A673 (cell line): ENCODE results near the gene MMP11. TPM values are rescaled to one million over a fixed set of nuclear protein-coding genes. Genes with fewer than 3 reads are reported as not detected.

Source experiments
- BruUV-seq: library from RNA; stranded (reverse); fragments of 400-500 nt; replicated peaks from 2 replicates; lab custom pipeline; 2021; lab: Mats Ljungman, UMichigan
- CTCF ChIA-PET: fragments of 300-600 bp; sonication (Branson Sonifier 250); formaldehyde crosslinking; loops from one replicate; lab custom pipeline; 2022; ENCODE audit warnings: antibody characterized with exemption; lab: Charles Lee
- POLR2A ChIA-PET: fragments of 300-600 bp; sonication (Branson Sonifier 250); formaldehyde crosslinking; loops from one replicate; lab custom pipeline; 2022; ENCODE audit warnings: antibody characterized with exemption; ENCODE audit not compliant: low non-redundant PET; lab: Charles Lee
- DNase-seq: peaks from one replicate; pipeline ENCODE4 v3.0.0-alpha.2; 2015; ENCODE audit warnings: low spot score
- H3K27ac ChIP-seq: fragments of 200-600 bp; sonication (generic); 2 replicates; pipeline ENCODE4 v1.5.1; 2016; ENCODE audit warnings: mixed run types, low read depth, mild to moderate bottlenecking, mixed read lengths, antibody characterized with exemption, low read length; ENCODE audit not compliant: poor library complexity, severe bottlenecking
- H3K27me3 ChIP-seq: fragments of 200-600 bp; sonication (generic); replicated peaks from 2 replicates; pipeline ENCODE4 v1.6.1; 2017; ENCODE audit warnings: mixed run types, low read depth, mild to moderate bottlenecking, mixed read lengths, antibody characterized with exemption, low read length; ENCODE audit not compliant: insufficient read depth, poor library complexity
- H3K36me3 ChIP-seq: fragments of 200-600 bp; sonication (generic); 2 replicates; pipeline ENCODE4 v1.6.1; 2016; ENCODE audit warnings: mixed run types, mild to moderate bottlenecking, mixed read lengths, antibody characterized with exemption, low read length; ENCODE audit not compliant: insufficient read depth, poor library complexity, severe bottlenecking
- H3K4me1 ChIP-seq: fragments of 200-600 bp; sonication (generic); 2 replicates; pipeline ENCODE4 v1.6.1; 2017; ENCODE audit warnings: mixed run types, mild to moderate bottlenecking, mixed read lengths, antibody characterized with exemption, low read length; ENCODE audit not compliant: insufficient read depth, poor library complexity, severe bottlenecking
- H3K4me3 ChIP-seq: fragments of 200-600 bp; sonication (generic); 2 replicates; pipeline ENCODE4 v1.5.1; 2016; ENCODE audit warnings: low read depth, mixed run types, mild to moderate bottlenecking, mixed read lengths, low read length; ENCODE audit not compliant: poor library complexity, severe bottlenecking
- H3K9me3 ChIP-seq: fragments of 200-600 bp; sonication (generic); 2 replicates; pipeline ENCODE4 v1.6.1; 2016; ENCODE audit warnings: mixed run types, low read depth, mild to moderate bottlenecking, mixed read lengths, antibody characterized with exemption, low read length; ENCODE audit not compliant: poor library complexity, severe bottlenecking
- EZH2 ChIP-seq: fragments of 200-600 bp; sonication (generic); IDR thresholded peaks from 2 replicates; pipeline ENCODE4 v1.6.1; 2017; ENCODE audit warnings: borderline replicate concordance, low read depth, mild to moderate bottlenecking, mixed read lengths, antibody characterized with exemption, low read length; ENCODE audit not compliant: poor library complexity, severe bottlenecking
- intact Hi-C: fragments of 100-400 bp; cut with micrococcal nuclease; formaldehyde crosslinking; loops from one replicate; pipeline ENCODE4 v1.10.0; 2022; ENCODE audit not compliant: unreplicated experiment
- total RNA-seq: library from RNA; stranded (reverse); gene quantifications from 2 replicates; pipeline ENCODE4 v1.2.3, GENCODE V29; 2021
- TF ChIP-seq, protein P1 (sequence below): fragments of 300-800, 200-600 bp; sonication (generic); conservative IDR thresholded peaks from 2 replicates; pipeline ENCODE4 v1.5.1; 2017; ENCODE audit warnings: low read depth, mild to moderate bottlenecking, antibody characterized with exemption, low read length, moderate library complexity, mixed read lengths

The MMP11 gene
- total RNA-seq, 1 experiment from 2014 or later, result 5.1 TPM

DNA sequence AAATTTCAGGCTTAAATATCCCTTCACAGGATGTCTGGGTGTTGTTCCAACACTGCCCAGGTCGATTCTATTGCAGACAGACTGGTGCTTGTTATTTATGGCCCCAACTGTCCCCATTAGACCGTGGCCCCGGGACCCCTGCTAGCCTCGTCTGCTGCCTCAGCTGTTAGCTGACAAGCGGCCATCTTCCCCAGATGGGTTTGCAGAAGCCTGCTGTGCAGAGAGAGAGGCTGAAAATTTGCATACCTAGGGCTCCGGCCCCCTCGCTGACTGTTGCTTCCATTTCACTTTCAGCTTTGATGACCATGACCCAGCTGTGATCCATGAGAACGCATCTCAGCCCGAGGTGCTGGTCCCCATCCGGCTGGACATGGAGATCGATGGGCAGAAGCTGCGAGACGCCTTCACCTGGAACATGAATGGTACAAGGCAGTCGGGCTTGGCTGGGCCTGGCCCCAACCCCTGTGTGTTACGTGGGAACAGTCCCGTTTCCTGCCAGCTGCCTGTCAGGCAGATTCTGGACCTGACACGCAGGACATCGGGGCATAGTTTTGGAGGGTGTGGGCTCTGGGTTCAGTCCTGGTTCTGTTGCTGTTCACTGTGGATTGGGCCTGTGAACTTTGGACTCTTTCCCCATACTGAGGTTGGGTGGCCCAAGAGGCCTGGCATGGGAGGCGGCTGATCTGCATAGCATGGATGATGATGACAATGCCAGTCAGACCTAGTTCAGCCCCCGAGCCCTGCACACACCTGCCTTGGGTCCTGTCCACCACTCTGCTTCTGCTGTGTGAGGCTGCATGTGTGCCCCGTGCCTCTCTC lies 30.6 kb downstream of the MMP11 start:
- BruUV-seq, result no TSS peak
- no peaks in the 10 kb centered on the region for H3K27me3 ChIP-seq
- no peaks in the 10 kb centered on the region for H3K4me1 ChIP-seq
- TF ChIP-seq EZH2, result no peak
- TF ChIP-seq, protein P1, sequence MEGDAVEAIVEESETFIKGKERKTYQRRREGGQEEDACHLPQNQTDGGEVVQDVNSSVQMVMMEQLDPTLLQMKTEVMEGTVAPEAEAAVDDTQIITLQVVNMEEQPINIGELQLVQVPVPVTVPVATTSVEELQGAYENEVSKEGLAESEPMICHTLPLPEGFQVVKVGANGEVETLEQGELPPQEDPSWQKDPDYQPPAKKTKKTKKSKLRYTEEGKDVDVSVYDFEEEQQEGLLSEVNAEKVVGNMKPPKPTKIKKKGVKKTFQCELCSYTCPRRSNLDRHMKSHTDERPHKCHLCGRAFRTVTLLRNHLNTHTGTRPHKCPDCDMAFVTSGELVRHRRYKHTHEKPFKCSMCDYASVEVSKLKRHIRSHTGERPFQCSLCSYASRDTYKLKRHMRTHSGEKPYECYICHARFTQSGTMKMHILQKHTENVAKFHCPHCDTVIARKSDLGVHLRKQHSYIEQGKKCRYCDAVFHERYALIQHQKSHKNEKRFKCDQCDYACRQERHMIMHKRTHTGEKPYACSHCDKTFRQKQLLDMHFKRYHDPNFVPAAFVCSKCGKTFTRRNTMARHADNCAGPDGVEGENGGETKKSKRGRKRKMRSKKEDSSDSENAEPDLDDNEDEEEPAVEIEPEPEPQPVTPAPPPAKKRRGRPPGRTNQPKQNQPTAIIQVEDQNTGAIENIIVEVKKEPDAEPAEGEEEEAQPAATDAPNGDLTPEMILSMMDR, result no peak
- DNase-seq, result no peak
- no peaks in the 10 kb centered on the region for H3K9me3 ChIP-seq
- H3K36me3 ChIP-seq, result peaks cover 73% of the 10 kb centered on the region
- POLR2A ChIA-PET, result no interaction called here
- intact Hi-C loops, result no loop called here
- CTCF ChIA-PET, result no interaction called here
- no peak overlapping the region for H3K27ac ChIP-seq
- no peak overlapping the region for H3K4me3 ChIP-seq

DNA sequence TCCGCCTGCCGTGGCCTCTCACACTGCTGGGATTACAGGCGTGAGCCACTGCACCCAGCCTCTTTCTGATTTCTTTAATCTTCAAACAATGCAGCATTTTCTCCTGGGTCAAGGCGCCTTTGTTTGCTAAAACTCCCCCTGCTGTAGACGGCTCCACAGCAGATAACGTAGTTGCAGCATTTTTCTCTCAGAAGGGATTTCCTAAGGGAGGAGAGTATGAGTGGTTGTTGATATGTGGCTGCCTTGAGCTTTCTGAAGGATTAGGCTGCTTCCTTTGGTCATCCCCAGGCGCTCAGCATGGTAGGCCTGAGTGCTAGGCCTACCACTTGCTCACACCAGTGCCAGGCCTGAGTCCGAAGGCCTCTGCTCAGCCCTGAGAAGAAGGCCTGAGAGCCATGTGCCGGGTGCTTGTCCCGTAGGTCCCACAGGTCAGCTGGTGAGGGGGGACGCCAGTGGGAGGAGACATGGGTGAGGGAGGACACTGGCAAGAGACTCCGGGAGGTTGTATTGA lies 32.2 kb downstream of the MMP11 start:
- Histone ChIP-seq H3K27ac (no peak overlapping the region), H3K4me1 (no peaks in the 10 kb centered on the region), H3K9me3 (no peaks in the 10 kb centered on the region), H3K36me3 (peaks cover 69% of the 10 kb centered on the region), H3K27me3 (no peaks in the 10 kb centered on the region), H3K4me3 (no peak overlapping the region)
- ChIA-PET CTCF (no interaction called here), POLR2A (no interaction called here)
- intact Hi-C loops, result no loop called here
- no peak for DNase-seq
- TF ChIP-seq, protein P1, result no peak
- TF ChIP-seq EZH2, result no peak
- no TSS peak for BruUV-seq

DNA sequence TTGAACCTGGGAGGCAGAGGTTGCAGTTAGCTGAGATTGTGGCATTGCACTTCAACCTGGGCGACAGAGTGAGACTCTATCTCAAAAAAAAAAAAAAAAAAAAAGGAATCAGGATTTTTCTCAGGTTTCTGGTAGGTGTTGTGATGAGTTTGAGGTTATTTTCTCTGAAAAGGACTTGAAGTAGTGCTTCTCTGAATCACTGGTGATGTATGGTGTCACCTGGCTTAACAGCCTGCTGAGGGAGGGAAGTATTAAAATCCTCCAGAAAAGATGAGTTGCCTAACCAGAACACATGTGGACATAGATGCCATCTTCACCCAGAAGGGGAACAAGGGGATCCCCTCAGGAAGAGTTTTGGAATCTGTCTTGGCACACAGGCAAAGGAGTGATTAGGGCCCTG lies 34.2 kb downstream of the MMP11 start:
- no TSS peak for BruUV-seq
- DNase-seq, result no peak
- TF ChIP-seq, protein P1, result no peak
- no peak for TF ChIP-seq EZH2
- CTCF ChIA-PET, result no interaction called here
- POLR2A ChIA-PET, result no interaction called here
- no peaks in the 10 kb centered on the region for H3K27me3 ChIP-seq
- H3K9me3 ChIP-seq, result no peaks in the 10 kb centered on the region
- H3K36me3 ChIP-seq, result peaks cover 65% of the 10 kb centered on the region
- intact Hi-C loops, result no loop called here
- H3K27ac ChIP-seq, result no peak overlapping the region
- H3K4me3 ChIP-seq, result no peak overlapping the region
- H3K4me1 ChIP-seq, result no peaks in the 10 kb centered on the region
